GM21528 (cell line): ENCODE results near the gene WDR11.

Source experiments
- ATAC-seq: cut with Tn5 transposase; IDR thresholded peaks from one replicate; pipeline ENCODE4 v1.9.1; 2021; ENCODE audit warnings: mild to moderate bottlenecking, moderate library complexity; ENCODE audit not compliant: unreplicated experiment, low FRiP score

WDR11 gene

GRCh38 chr10:120942806-120943413 lies 91.7 kb downstream of the WDR11 start:
- ATAC-seq, result peak; percentile 97

- no peak for ATAC-seq
Observed at GRCh38 chr10:120943542-120943941, 92.4 kb downstream of the WDR11 start.

GRCh38 chr10:120944586-120945125 lies 93.5 kb downstream of the WDR11 start:
- ATAC-seq, result no peak

GRCh38 chr10:120945182-120945581 lies 94.0 kb downstream of the WDR11 start:
- no peak for ATAC-seq

- ATAC-seq, result no peak
Observed at GRCh38 chr10:120945801-120946302, 94.7 kb downstream of the WDR11 start.

GRCh38 chr10:120946497-120946896 lies 95.3 kb downstream of the WDR11 start:
- ATAC-seq, result no peak

GRCh38 chr10:120948889-120949608 lies 97.9 kb downstream of the WDR11 start:
- ATAC-seq, result peak; percentile 92

GRCh38 chr10:120949609-120950031 lies 98.5 kb downstream of the WDR11 start:
- ATAC-seq, result no peak

- no peak for ATAC-seq
Observed at GRCh38 chr10:120950051-120950561, 98.9 kb downstream of the WDR11 start.

- ATAC-seq, result no peak
Observed at GRCh38 chr10:120951288-120951687, 100.1 kb downstream of the WDR11 start.

- ATAC-seq, result no peak
Observed at GRCh38 chr10:120953897-120954296, 102.7 kb downstream of the WDR11 start.
